TTC549 (cell line): Measurements from ENCODE around the gene IGDCC3.

Source experiments
- FAIRE-seq: peaks from 2 replicates; lab custom pipeline; 2012; peaks lifted over from hg19 to GRCh38; lab: Jason Lieb, UNC

IGDCC3 gene

GRCh38 chr15:65339920-65340319, 37.9 kb downstream of the IGDCC3 start:
- no peak for FAIRE-seq

GRCh38 chr15:65339416-65339815, 38.4 kb downstream of the IGDCC3 start:
- no peak for FAIRE-seq

GRCh38 chr15:65338823-65339222, 39.0 kb downstream of the IGDCC3 start:
- no peak for FAIRE-seq

- no peak for FAIRE-seq
Observed at GRCh38 chr15:65338366-65338765, 39.4 kb downstream of the IGDCC3 start.

GRCh38 chr15:65337436-65338070, 40.2 kb downstream of the IGDCC3 start:
- FAIRE-seq, result no peak

- no peak for FAIRE-seq
Observed at GRCh38 chr15:65336493-65337435, 41.0 kb downstream of the IGDCC3 start.

- FAIRE-seq, result no peak
Observed at GRCh38 chr15:65335278-65336055, 42.3 kb downstream of the IGDCC3 start.

- no peak for FAIRE-seq
Observed at GRCh38 chr15:65334586-65335231, 43.1 kb downstream of the IGDCC3 start.

- no peak for FAIRE-seq
Observed at GRCh38 chr15:65333856-65334255, 43.9 kb downstream of the IGDCC3 start.

- no peak for FAIRE-seq
Observed at GRCh38 chr15:65333148-65333820, 44.5 kb downstream of the IGDCC3 start.

GRCh38 chr15:65332391-65333147, 45.2 kb downstream of the IGDCC3 start:
- no peak for FAIRE-seq

GRCh38 chr15:65331811-65332210, 46.0 kb downstream of the IGDCC3 start:
- no peak for FAIRE-seq

- no peak for FAIRE-seq
Observed at GRCh38 chr15:65330934-65331645, 46.7 kb downstream of the IGDCC3 start.

GRCh38 chr15:65329984-65330735, 47.6 kb downstream of the IGDCC3 start:
- FAIRE-seq, result no peak

GRCh38 chr15:65329288-65329983, 48.4 kb downstream of the IGDCC3 start:
- FAIRE-seq, result no peak

- FAIRE-seq, result no peak
Observed at GRCh38 chr15:65328506-65329287, 49.1 kb downstream of the IGDCC3 start.

GRCh38 chr15:65327651-65328393, 50.0 kb downstream of the IGDCC3 start:
- no peak for FAIRE-seq
